IMR-90 (cell line): ENCODE measurements around the gene ZBTB7B. TPM values are rescaled to one million over a fixed set of nuclear protein-coding genes. Genes with fewer than 3 reads are reported as not detected.

Experiments used
- ATAC-seq: fragments of 200-7000 bp; cut with Tn5 transposase; 2 replicates; pipeline ENCODE4 v1.9.1; 2020; ENCODE audit warnings: low read depth, mild to moderate bottlenecking, moderate library complexity
- BruUV-seq: library from RNA; stranded (reverse); fragments of 400-500 nt; replicated peaks from 2 replicates; lab custom pipeline; 2021; lab: Mats Ljungman, UMichigan
- CTCF ChIA-PET: fragments of 300-600 bp; formaldehyde crosslinking; extraction: SDS; loops from one replicate; lab custom pipeline; 2021; ENCODE audit warnings: antibody characterized with exemption; lab: Yijun Ruan, JAX
- POLR2A ChIA-PET: fragments of 300-600 bp; sonication (Branson Sonifier 250); formaldehyde crosslinking; loops from one replicate; lab custom pipeline; 2022; ENCODE audit warnings: antibody characterized with exemption; ENCODE audit not compliant: unreplicated experiment; lab: Charles Lee
- DNase-seq: peaks from one replicate; pipeline ENCODE4 v3.0.0; 2013
- H2AFZ ChIP-seq: replicated peaks from 2 replicates; pipeline ENCODE3; 2013; ENCODE audit warnings: low read length, mild to moderate bottlenecking; ENCODE audit not compliant: poor library complexity
- H2AK5ac ChIP-seq: 2 replicates; pipeline ENCODE4 v1.6.1; 2013; ENCODE audit warnings: low read depth, low read length, inconsistent platforms
- H2AK9ac ChIP-seq: replicated peaks from 2 replicates; pipeline ENCODE3; 2013; ENCODE audit warnings: mild to moderate bottlenecking, low read depth, low read length, moderate library complexity; ENCODE audit not compliant: poor library complexity
- H2BK120ac ChIP-seq: 2 replicates; pipeline ENCODE4 v1.6.1; 2013; ENCODE audit warnings: low read depth, low read length, inconsistent platforms
- H2BK15ac ChIP-seq: 3 replicates; pipeline ENCODE4 v1.6.1; 2013; ENCODE audit warnings: low read depth, low read length, inconsistent platforms
- H2BK20ac ChIP-seq: 2 replicates; pipeline ENCODE4 v1.6.1; 2013; ENCODE audit warnings: low read depth, mild to moderate bottlenecking, inconsistent platforms, low read length, moderate library complexity
- H2BK5ac ChIP-seq: 2 replicates; pipeline ENCODE4 v1.6.1; 2013; ENCODE audit warnings: mild to moderate bottlenecking, low read depth, low read length, inconsistent platforms; ENCODE audit not compliant: poor library complexity, severe bottlenecking
- H3K14ac ChIP-seq: replicated peaks from 2 replicates; pipeline ENCODE4 v1.6.1; 2013; ENCODE audit warnings: low read depth, low read length, inconsistent platforms
- H3K18ac ChIP-seq: 2 replicates; pipeline ENCODE4 v1.6.1; 2013; ENCODE audit warnings: low read depth, low read length, control low read depth
- H3K23ac ChIP-seq: 2 replicates; pipeline ENCODE4 v1.6.1; 2013; ENCODE audit warnings: low read depth, low read length, inconsistent platforms
- H3K27ac ChIP-seq: 2 replicates; pipeline ENCODE4 v1.5.1; 2013; ENCODE audit warnings: mild to moderate bottlenecking, control low read depth, low read length; ENCODE audit not compliant: insufficient read depth
- H3K27me3 ChIP-seq: 2 replicates; pipeline ENCODE4 v1.6.1; 2013; ENCODE audit warnings: low read length; ENCODE audit not compliant: control insufficient read depth, insufficient read depth
- H3K36me3 ChIP-seq: 2 replicates; pipeline ENCODE4 v1.6.1; 2013; ENCODE audit warnings: low read length, mixed read lengths; ENCODE audit not compliant: control insufficient read depth, insufficient read depth
- H3K4ac ChIP-seq: 2 replicates; pipeline ENCODE4 v1.6.1; 2013; ENCODE audit warnings: low read depth, low read length, inconsistent platforms
- H3K4me1 ChIP-seq: 2 replicates; pipeline ENCODE4 v1.6.1; 2013; ENCODE audit warnings: low read length, mixed read lengths; ENCODE audit not compliant: control insufficient read depth, insufficient read depth
- H3K4me2 ChIP-seq: 2 replicates; pipeline ENCODE4 v1.6.1; 2013; ENCODE audit warnings: low read depth, mild to moderate bottlenecking, control low read depth, low read length, moderate library complexity
- H3K4me3 ChIP-seq: 2 replicates; pipeline ENCODE4 v1.5.1; 2013; ENCODE audit warnings: low read depth, mild to moderate bottlenecking, control low read depth, low read length, moderate library complexity; ENCODE audit not compliant: insufficient read depth
- H3K56ac ChIP-seq: 2 replicates; pipeline ENCODE4 v1.6.1; 2013; ENCODE audit warnings: low read length, inconsistent platforms; ENCODE audit not compliant: insufficient read depth; ENCODE audit errors: extremely low read depth
- H3K79me1 ChIP-seq, 2 experiments: 2 replicates each; pipeline ENCODE4 v1.6.1; 2013; ENCODE audit warnings: low read length in 2 of 2, inconsistent platforms in 1 of 2, low read depth in 1 of 2
- H3K9ac ChIP-seq: 2 replicates; pipeline ENCODE4 v1.6.1; 2013; ENCODE audit warnings: low read depth, low read length, control low read depth
- H3K9me1 ChIP-seq: 2 replicates; pipeline ENCODE4 v1.6.1; 2013; ENCODE audit warnings: low read length, inconsistent platforms; ENCODE audit not compliant: insufficient read depth
- H3K9me3 ChIP-seq: 2 replicates; pipeline ENCODE4 v1.6.1; 2013; ENCODE audit warnings: low read length; ENCODE audit not compliant: control insufficient read depth, insufficient read depth
- H4K20me1 ChIP-seq: 2 replicates; pipeline ENCODE4 v1.6.1; 2013; ENCODE audit warnings: low read length, inconsistent platforms; ENCODE audit not compliant: insufficient read depth
- H4K5ac ChIP-seq: 2 replicates; pipeline ENCODE4 v1.6.1; 2013; ENCODE audit warnings: mild to moderate bottlenecking, low read depth, low read length, control low read depth
- H4K8ac ChIP-seq, 2 experiments: 2 replicates each; pipeline ENCODE4 v1.6.1; 2013; ENCODE audit warnings: low read depth in 2 of 2, low read length in 2 of 2, control low read depth in 1 of 2, inconsistent platforms in 1 of 2
- H4K91ac ChIP-seq: 2 replicates; pipeline ENCODE4 v1.6.1; 2013; ENCODE audit warnings: low read depth, low read length, inconsistent platforms; ENCODE audit not compliant: insufficient read depth
- CEBPB ChIP-seq: IDR thresholded peaks from 2 replicates; pipeline ENCODE4 v1.6.1; 2012; ENCODE audit warnings: low read depth, low read length, improper control_type of control experiment
- CHD1 ChIP-seq: IDR thresholded peaks from 2 replicates; pipeline ENCODE4 v1.6.1; 2012; ENCODE audit warnings: low read depth, low read length, improper control_type of control experiment
- ELK1 ChIP-seq: fragments of 150-350 bp; IDR thresholded peaks from 2 replicates; pipeline ENCODE4 v1.6.1; 2016; ENCODE audit warnings: low read depth, mild to moderate bottlenecking, low read length, moderate library complexity, borderline replicate concordance
- FOS ChIP-seq: fragments of 150-350 bp; IDR thresholded peaks from 2 replicates; pipeline ENCODE4 v1.6.1; 2016; ENCODE audit warnings: low read depth, low read length
- MAFK ChIP-seq: IDR thresholded peaks from 2 replicates; pipeline ENCODE4 v1.6.1; 2012; ENCODE audit warnings: low read depth, low read length, improper control_type of control experiment
- MAZ ChIP-seq: IDR thresholded peaks from 2 replicates; pipeline ENCODE4 v1.6.1; 2012; ENCODE audit warnings: low read depth, mild to moderate bottlenecking, low read length, improper control_type of control experiment, moderate library complexity, borderline replicate concordance
- MXI1 ChIP-seq: IDR thresholded peaks from 2 replicates; pipeline ENCODE4 v1.6.1; 2012; ENCODE audit warnings: low read depth, mild to moderate bottlenecking, low read length, moderate library complexity, borderline replicate concordance
- POLR2A ChIP-seq: IDR thresholded peaks from 2 replicates; pipeline ENCODE4 v1.6.1; 2012; ENCODE audit warnings: mild to moderate bottlenecking, low read depth, low read length
- RCOR1 ChIP-seq: IDR thresholded peaks from 2 replicates; pipeline ENCODE4 v1.6.1; 2012; ENCODE audit warnings: mild to moderate bottlenecking, low read length, improper control_type of control experiment; ENCODE audit not compliant: insufficient replicate concordance
- RFX5 ChIP-seq: IDR thresholded peaks from 2 replicates; pipeline ENCODE4 v1.8.0; 2012; ENCODE audit warnings: low read depth, mild to moderate bottlenecking, low read length, moderate library complexity
- SMC3 ChIP-seq: fragments of 150-350 bp; IDR thresholded peaks from 2 replicates; pipeline ENCODE4 v1.6.1; 2016; ENCODE audit warnings: low read depth, mild to moderate bottlenecking, antibody characterized with exemption, low read length, moderate library complexity
- WGBS, 2 experiments: methylation state at CpG; one replicate each; pipeline versions ENCODE4 v1.1.5 to v1.1.7; 2013; ENCODE audit warnings: missing lambda C conversion rate in 2 of 2; ENCODE audit not compliant: insufficient read length in 1 of 2; ENCODE audit errors: extremely low coverage in 2 of 2; 5-methylcytosine and 5-hydroxymethylcytosine counted together
- dilution Hi-C: fragments of 300-500 bp; cut with HindIII; formaldehyde crosslinking; loops from one replicate; pipeline ENCODE4 v1.14.3; 2018; ENCODE audit warnings: low sequenced_read_pairs; ENCODE audit not compliant: unreplicated experiment
- in situ Hi-C: fragments of 300-500 bp; cut with MboI; formaldehyde crosslinking; loops from 3 replicates; pipeline ENCODE4 v1.14.3; 2019; ENCODE audit warnings: low sequenced_read_pairs, inconsistent platforms, mixed read lengths
- intact Hi-C: fragments of 100-400 bp; cut with micrococcal nuclease; formaldehyde crosslinking; loops from 2 replicates; pipeline ENCODE4 v1.10.0; 2022
- polyA plus RNA-seq, 3 experiments: library from polyadenylated mRNA; depleted of rRNA; stranded (reverse); fragments of >200 nt; gene quantifications; 2 replicates each; pipeline ENCODE4 v1.2.3, GENCODE V29; 2012; ENCODE audit warnings: low replicate concordance in 1 of 3
- total RNA-seq: library from RNA; depleted of rRNA; stranded (reverse); fragments of >200 nt; gene quantifications from 2 replicates; pipeline ENCODE4 v1.2.3, GENCODE V29; 2012
- TF ChIP-seq, protein P1 (sequence below): fragments of 150-350 bp; IDR thresholded peaks from 2 replicates; pipeline ENCODE4 v1.6.1; 2017; ENCODE audit warnings: mild to moderate bottlenecking, antibody characterized with exemption, low read length, low read depth

The ZBTB7B gene
- total and polyA plus RNA-seq, 2 of the 4 experiments (the other 2 are of a cell fraction): 7.7 to 17.4 TPM

GRCh38 chr1:155011004-155011416 lies 8.4 kb downstream of the ZBTB7B start:
- Histone ChIP-seq H3K9me1 (peaks cover 4% of the 10 kb centered on the region; the same call in 1 of the 2 replicates), H3K4me1 (peaks cover 3% of the 10 kb centered on the region; the same call in 1 of the 2 replicates), H2BK5ac (no peak overlapping the region), H3K4me3 (no peak overlapping the region), H2BK15ac (no peak overlapping the region), H3K56ac (no peak overlapping the region), H2AK9ac (peak overlapping the region; percentile 15), H3K9me3 (no peaks in the 10 kb centered on the region), H3K4ac (no peak overlapping the region), H4K5ac (no peak overlapping the region), H3K27me3 (no peaks in the 10 kb centered on the region), H2BK20ac (no peak overlapping the region), H3K14ac (no peak overlapping the region), H3K9ac (no peak overlapping the region), H3K36me3 (peaks cover 16% of the 10 kb centered on the region), H3K79me1 (peaks cover 0 to 38% of the 10 kb centered on the region in 2 experiments; a peak in 2 of 4 replicates), H2AK5ac (no peak overlapping the region), H3K4me2 (no peak overlapping the region), H4K91ac (no peak overlapping the region), H4K8ac (no peak overlapping the region), H2BK120ac (no peak overlapping the region), H3K18ac (no peak overlapping the region), H2AFZ (peak overlapping the region; percentile 15), H4K20me1 (peaks cover 19% of the 10 kb centered on the region), H3K27ac (no peak overlapping the region), H3K23ac (no peak overlapping the region)
- dilution Hi-C loops: no loop called here
- intact Hi-C loops: no loop called here
- CTCF ChIA-PET: no interaction called here
- POLR2A ChIA-PET: no interaction called here
- in situ Hi-C loops: no loop called here
- TF ChIP-seq SMC3 (no peak), FOS (no peak), MXI1 (no peak), ELK1 (no peak), MAFK (no peak), MAZ (no peak), CEBPB (no peak), RFX5 (no peak), POLR2A (no peak), RCOR1 (no peak), CHD1 (no peak)
- TF ChIP-seq, protein P1, sequence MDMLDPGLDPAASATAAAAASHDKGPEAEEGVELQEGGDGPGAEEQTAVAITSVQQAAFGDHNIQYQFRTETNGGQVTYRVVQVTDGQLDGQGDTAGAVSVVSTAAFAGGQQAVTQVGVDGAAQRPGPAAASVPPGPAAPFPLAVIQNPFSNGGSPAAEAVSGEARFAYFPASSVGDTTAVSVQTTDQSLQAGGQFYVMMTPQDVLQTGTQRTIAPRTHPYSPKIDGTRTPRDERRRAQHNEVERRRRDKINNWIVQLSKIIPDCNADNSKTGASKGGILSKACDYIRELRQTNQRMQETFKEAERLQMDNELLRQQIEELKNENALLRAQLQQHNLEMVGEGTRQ: no peak
- no peak for ATAC-seq
- DNase-seq: no peak
- WGBS, 2 experiments: no CpG with 5 or more reads among the region's 5 CpGs
- BruUV-seq: no TSS peak
